Osteocyte (in vitro differentiated cells): ENCODE results near the gene ZMIZ1. TPM values are rescaled to one million over a fixed set of nuclear protein-coding genes. Genes with fewer than 3 reads are reported as not detected.

Experiments used
- DNase-seq: peaks from one replicate; pipeline ENCODE4 v3.0.0; 2021; ENCODE audit warnings: mixed read lengths; ENCODE audit not compliant: unreplicated experiment; ENCODE audit errors: extremely low spot score
- H3K27ac Mint-ChIP-seq: one replicate; pipeline ENCODE4 v1.8.0; 2021; ENCODE audit warnings: mild to moderate bottlenecking, mixed read lengths; ENCODE audit not compliant: unreplicated experiment
- H3K27me3 Mint-ChIP-seq: one replicate; pipeline ENCODE4 v1.8.0; 2021; ENCODE audit warnings: mixed read lengths; ENCODE audit not compliant: unreplicated experiment
- H3K36me3 Mint-ChIP-seq: one replicate; pipeline ENCODE4 v1.8.0; 2021; ENCODE audit warnings: mixed read lengths; ENCODE audit not compliant: unreplicated experiment
- H3K4me1 Mint-ChIP-seq: one replicate; pipeline ENCODE4 v1.8.0; 2021; ENCODE audit warnings: mixed read lengths; ENCODE audit not compliant: unreplicated experiment
- H3K4me3 Mint-ChIP-seq: one replicate; pipeline ENCODE4 v1.8.0; 2021; ENCODE audit warnings: mild to moderate bottlenecking, moderate library complexity, mixed read lengths; ENCODE audit not compliant: unreplicated experiment
- H3K9me3 Mint-ChIP-seq: one replicate; pipeline ENCODE4 v1.8.0; 2021; ENCODE audit warnings: mixed read lengths; ENCODE audit not compliant: unreplicated experiment
- total RNA-seq: library from RNA; stranded (reverse); gene quantifications from 2 replicates; pipeline ENCODE4 v1.2.1, GENCODE V29; 2021
- TF ChIP-seq, protein P1 (sequence below): fragments of 200-600 bp; sonication (generic); IDR thresholded peaks from 2 replicates; pipeline ENCODE4 v1.5.0; 2021; ENCODE audit warnings: antibody characterized with exemption, mild to moderate bottlenecking, moderate library complexity

ZMIZ1 gene
- total RNA-seq, 1 donor from 2014 or later = 90.5 TPM

DNA sequence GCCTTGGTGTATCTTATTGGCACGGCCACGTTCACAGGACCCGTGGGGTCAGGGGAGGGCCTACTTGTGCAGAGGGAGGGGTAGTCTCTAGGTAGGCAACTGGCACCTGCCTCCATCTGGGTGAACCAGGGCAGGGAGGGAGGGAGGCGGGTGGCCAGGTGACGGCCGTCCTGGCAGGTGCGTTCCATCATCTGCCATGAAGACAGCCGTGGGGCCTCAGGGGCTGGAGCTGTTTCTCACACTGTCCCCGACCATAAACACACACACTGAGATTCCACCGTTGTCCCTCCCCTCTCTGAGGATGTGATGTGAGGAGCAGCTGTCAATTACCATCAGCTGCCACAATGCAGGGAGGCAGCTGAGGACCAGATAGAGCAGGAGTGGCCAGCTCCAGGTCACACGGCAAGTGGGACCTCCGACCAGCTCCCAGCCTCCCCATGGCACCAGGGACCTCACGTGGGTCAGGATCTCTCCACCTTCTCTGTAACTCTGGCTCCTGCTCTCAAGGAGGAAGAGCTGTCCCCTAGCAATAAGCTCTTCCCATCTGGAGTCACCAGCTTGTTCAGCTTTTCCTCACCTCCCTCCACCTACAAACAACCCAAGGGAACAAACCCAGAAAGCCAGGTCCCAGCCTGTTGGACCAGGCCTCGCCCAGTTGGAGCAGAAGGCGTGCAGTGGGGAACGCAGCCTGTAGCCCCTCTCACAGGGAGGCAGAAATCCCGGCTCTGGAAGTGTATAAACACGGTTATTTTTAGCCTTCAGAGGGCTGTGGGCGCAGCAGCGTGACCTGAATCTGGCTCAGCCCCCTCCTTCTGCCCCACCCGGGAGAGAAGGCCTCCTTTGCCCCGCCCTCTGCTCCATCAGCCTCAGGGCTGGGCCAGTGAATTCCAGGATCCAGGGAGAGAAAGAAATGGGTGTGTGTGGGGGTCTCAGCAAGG is 33.1 kb downstream of the ZMIZ1 start:
- TF ChIP-seq, protein P1, sequence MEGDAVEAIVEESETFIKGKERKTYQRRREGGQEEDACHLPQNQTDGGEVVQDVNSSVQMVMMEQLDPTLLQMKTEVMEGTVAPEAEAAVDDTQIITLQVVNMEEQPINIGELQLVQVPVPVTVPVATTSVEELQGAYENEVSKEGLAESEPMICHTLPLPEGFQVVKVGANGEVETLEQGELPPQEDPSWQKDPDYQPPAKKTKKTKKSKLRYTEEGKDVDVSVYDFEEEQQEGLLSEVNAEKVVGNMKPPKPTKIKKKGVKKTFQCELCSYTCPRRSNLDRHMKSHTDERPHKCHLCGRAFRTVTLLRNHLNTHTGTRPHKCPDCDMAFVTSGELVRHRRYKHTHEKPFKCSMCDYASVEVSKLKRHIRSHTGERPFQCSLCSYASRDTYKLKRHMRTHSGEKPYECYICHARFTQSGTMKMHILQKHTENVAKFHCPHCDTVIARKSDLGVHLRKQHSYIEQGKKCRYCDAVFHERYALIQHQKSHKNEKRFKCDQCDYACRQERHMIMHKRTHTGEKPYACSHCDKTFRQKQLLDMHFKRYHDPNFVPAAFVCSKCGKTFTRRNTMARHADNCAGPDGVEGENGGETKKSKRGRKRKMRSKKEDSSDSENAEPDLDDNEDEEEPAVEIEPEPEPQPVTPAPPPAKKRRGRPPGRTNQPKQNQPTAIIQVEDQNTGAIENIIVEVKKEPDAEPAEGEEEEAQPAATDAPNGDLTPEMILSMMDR = no peak
- Mint-ChIP-seq H3K4me1 (peaks cover 66% of the 10 kb centered on the region), H3K4me3 (no peak overlapping the region), H3K27me3 (no peaks in the 10 kb centered on the region), H3K36me3 (no peaks in the 10 kb centered on the region), H3K9me3 (no peaks in the 10 kb centered on the region), H3K27ac (peak overlapping the region; percentile 97)
- DNase-seq = peak; percentile 87

DNA sequence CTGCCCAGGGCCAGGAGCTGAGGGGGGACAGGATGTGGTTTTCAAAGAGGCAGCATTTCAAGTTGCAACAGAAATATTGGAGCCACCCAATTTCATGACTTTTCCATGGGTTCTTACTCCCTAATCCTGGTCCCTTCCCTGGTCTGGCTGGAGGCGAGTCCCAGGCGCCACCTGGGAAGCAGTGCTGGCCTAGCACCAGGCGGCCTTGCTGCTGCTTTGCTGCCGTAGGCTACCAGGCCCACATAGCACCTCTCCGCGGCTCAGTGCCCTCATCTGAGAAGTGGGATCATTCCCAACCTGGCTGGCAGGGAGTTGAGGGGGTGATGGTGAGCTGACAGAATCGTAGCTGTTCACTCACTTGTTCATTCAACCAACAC is 33.7 kb downstream of the ZMIZ1 start:
- Mint-ChIP-seq H3K27ac (peak overlapping the region; percentile 97), H3K36me3 (no peaks in the 10 kb centered on the region), H3K4me3 (no peak overlapping the region), H3K27me3 (no peaks in the 10 kb centered on the region), H3K9me3 (no peaks in the 10 kb centered on the region), H3K4me1 (peaks cover 69% of the 10 kb centered on the region)
- DNase-seq = no peak
- TF ChIP-seq, protein P1 = peak; percentile 17

GRCh38 chr10:79103129-79103528 is 34.4 kb downstream of the ZMIZ1 start:
- TF ChIP-seq, protein P1 = no peak
- Mint-ChIP-seq H3K27me3 (no peaks in the 10 kb centered on the region), H3K4me3 (no peak overlapping the region), H3K36me3 (no peaks in the 10 kb centered on the region), H3K27ac (peak overlapping the region; percentile 97), H3K9me3 (no peaks in the 10 kb centered on the region), H3K4me1 (peaks cover 66% of the 10 kb centered on the region)
- no peak for DNase-seq

- TF ChIP-seq, protein P1 = no peak
- Mint-ChIP-seq H3K27ac (no peak overlapping the region), H3K4me1 (peaks cover 67% of the 10 kb centered on the region), H3K27me3 (no peaks in the 10 kb centered on the region), H3K36me3 (no peaks in the 10 kb centered on the region), H3K9me3 (no peaks in the 10 kb centered on the region), H3K4me3 (no peak overlapping the region)
- DNase-seq = no peak
Observed at GRCh38 chr10:79103585-79103984, 34.8 kb downstream of the ZMIZ1 start.

GRCh38 chr10:79105150-79105739 is 36.5 kb downstream of the ZMIZ1 start:
- Mint-ChIP-seq H3K9me3 (no peaks in the 10 kb centered on the region), H3K27ac (no peak overlapping the region), H3K27me3 (no peaks in the 10 kb centered on the region), H3K4me3 (no peak overlapping the region), H3K36me3 (no peaks in the 10 kb centered on the region), H3K4me1 (peaks cover 62% of the 10 kb centered on the region)
- TF ChIP-seq, protein P1 = peak; percentile 8
- DNase-seq = no peak
